ENCODE results near the gene PMP22. TPM values are rescaled to one million over a fixed set of nuclear protein-coding genes. Genes with fewer than 3 reads are reported as not detected.
"Not testable (repeated sequence)": the region's sequence is repeated elsewhere in the genome, so short reads cannot be mapped to it uniquely, and the experiment has no call there.

The PMP22 gene
- total RNA-seq, 2 experiments from 2014 or later: not detected

DNA sequence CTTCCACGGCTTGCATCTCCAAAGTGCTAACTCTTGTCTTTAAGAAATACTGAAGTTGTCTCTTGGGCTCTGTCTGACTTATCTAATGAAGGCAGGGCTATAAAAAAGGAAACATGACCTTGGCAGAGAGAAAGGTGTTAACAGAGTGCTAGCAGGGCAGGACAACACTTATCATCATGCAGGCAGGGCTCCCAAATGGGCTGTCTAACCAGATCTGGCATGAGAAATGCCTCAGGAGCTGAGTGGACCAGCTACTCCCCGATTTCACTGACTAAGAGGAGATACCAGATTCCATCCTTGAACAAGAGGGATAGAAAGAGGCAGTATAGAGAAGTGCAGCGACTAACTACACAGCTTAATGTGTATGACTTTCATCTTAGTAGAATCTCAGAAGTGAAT lies 32.6 kb downstream of the PMP22 start:
- ChIA-PET CTCF (no interaction called here), POLR2A (no interaction called here)

DNA sequence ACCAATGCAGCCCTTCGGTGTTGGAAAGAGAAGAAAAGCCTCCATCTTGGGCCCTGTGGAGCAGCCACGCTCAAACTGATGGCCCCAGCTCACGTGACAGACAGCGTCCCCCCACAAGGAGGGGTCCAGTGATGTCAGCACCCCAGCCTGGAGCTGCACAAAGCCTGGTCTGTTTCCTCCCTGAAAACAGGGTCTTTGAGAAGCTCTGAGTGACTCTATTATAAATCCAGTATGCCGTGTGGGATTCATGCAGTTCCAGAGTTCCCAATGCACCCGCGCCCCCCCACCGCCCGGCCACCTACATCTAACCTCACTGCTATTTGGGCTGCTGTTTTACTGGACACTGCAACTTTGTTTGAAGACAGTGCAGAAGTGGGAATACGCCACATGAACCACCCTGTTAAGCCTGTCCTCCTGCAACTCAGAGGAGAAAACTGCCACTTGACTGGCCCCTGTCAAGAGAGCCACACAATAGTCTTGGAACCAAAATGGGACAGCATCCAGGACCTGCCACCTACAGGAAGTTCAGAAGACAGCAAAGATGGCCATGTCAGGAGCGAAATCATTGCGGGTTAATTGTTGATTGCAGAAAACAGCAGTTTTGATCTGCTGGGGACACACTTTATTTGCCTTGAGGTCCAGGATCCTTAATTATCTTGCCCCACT lies 33.1 kb downstream of the PMP22 start:
- no peaks in the 10 kb centered on the region for H3K4me1 Mint-ChIP-seq (ENCODE audit: low read depth)
- H3K4me3 Mint-ChIP-seq: no peak overlapping the region
- CTCF ChIA-PET: no interaction called here
- no peaks in the 10 kb centered on the region for H3K36me3 Mint-ChIP-seq (ENCODE audit: low read depth)
- TF ChIP-seq, protein P1, sequence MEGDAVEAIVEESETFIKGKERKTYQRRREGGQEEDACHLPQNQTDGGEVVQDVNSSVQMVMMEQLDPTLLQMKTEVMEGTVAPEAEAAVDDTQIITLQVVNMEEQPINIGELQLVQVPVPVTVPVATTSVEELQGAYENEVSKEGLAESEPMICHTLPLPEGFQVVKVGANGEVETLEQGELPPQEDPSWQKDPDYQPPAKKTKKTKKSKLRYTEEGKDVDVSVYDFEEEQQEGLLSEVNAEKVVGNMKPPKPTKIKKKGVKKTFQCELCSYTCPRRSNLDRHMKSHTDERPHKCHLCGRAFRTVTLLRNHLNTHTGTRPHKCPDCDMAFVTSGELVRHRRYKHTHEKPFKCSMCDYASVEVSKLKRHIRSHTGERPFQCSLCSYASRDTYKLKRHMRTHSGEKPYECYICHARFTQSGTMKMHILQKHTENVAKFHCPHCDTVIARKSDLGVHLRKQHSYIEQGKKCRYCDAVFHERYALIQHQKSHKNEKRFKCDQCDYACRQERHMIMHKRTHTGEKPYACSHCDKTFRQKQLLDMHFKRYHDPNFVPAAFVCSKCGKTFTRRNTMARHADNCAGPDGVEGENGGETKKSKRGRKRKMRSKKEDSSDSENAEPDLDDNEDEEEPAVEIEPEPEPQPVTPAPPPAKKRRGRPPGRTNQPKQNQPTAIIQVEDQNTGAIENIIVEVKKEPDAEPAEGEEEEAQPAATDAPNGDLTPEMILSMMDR (IDR thresholded peaks at IDR 0.05): no peak
- H3K4me3 ChIP-seq (ENCODE audit: low read length): no peak overlapping the region
- peaks cover 19% of the 10 kb centered on the region for H3K27me3 Mint-ChIP-seq
- ATAC-seq (ENCODE audit: poor library complexity) (no peak), DNase-seq (no peak)
- H3K27ac ChIP-seq (ENCODE audit: low read depth in 1 of 2, low read length in 2 of 2): no peak overlapping the region
- POLR2A ChIA-PET: no interaction called here
- intact Hi-C loops (cut with DNase I, micrococcal nuclease): no loop called here
- H3K27ac Mint-ChIP-seq: no peak overlapping the region
- peaks cover 0 to 4% of the 10 kb centered on the region in 2 experiments for H3K27me3 ChIP-seq (ENCODE audit: control insufficient read depth in 1 of 2, insufficient read depth in 2 of 2, low read length in 2 of 2)
- H3K9me3 ChIP-seq (ENCODE audit: control insufficient read depth in 1 of 2, insufficient read depth in 1 of 2, low read length in 2 of 2): no peaks in the 10 kb centered on the region
- H3K4me1 ChIP-seq (ENCODE audit: insufficient read depth, low read length): peaks cover 6% of the 10 kb centered on the region
- no peaks in the 10 kb centered on the region for H3K36me3 ChIP-seq (ENCODE audit: insufficient read depth, low read length)
- no peaks in the 10 kb centered on the region for H3K9me3 Mint-ChIP-seq

More for the DNA sequence above, 32.6 kb downstream of the PMP22 start:
- Mint-ChIP-seq H3K9me3 (no peaks in the 10 kb centered on the region), H3K36me3 (ENCODE audit: low read depth) (no peaks in the 10 kb centered on the region), H3K4me3 (no peak overlapping the region), H3K27me3 (peaks cover 21% of the 10 kb centered on the region), H3K27ac (no peak overlapping the region), H3K4me1 (ENCODE audit: low read depth) (no peaks in the 10 kb centered on the region)
- Histone ChIP-seq H3K27ac (ENCODE audit: low read depth in 1 of 2, low read length in 2 of 2) (no peak overlapping the region), H3K36me3 (ENCODE audit: insufficient read depth, low read length) (no peaks in the 10 kb centered on the region), H3K27me3 (ENCODE audit: control insufficient read depth in 1 of 2, insufficient read depth in 2 of 2, low read length in 2 of 2) (peaks cover 0 to 4% of the 10 kb centered on the region in 2 experiments), H3K9me3 (ENCODE audit: control insufficient read depth in 1 of 2, insufficient read depth in 1 of 2, low read length in 2 of 2) (no peaks in the 10 kb centered on the region), H3K4me1 (ENCODE audit: insufficient read depth, low read length) (peaks cover 6% of the 10 kb centered on the region), H3K4me3 (ENCODE audit: low read length) (no peak overlapping the region)
- ATAC-seq (ENCODE audit: poor library complexity) (no peak), DNase-seq (no peak)
- TF ChIP-seq, protein P1 (IDR thresholded peaks at IDR 0.05): no peak
- intact Hi-C loops (cut with DNase I, micrococcal nuclease): no loop called here

DNA sequence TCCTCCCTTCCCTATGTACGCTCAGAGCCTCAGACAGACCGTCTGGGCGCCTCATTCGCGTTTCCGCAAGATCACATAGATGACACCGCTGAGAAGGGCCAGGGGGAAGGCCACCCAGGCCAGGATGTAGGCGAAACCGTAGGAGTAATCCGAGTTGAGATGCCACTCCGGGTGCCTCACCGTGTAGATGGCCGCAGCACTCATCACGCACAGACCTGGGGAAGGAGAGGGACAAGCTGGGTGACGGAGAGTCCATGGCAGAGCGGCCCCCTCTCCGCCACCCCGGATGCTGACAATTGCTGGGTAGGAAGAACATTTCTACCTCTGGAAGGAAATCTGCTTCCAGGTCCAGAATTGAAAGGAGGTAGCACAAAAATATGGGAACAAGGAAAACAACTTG lies 34.3 kb downstream of the PMP22 start:
- Mint-ChIP-seq H3K4me1 (ENCODE audit: low read depth) (no peaks in the 10 kb centered on the region), H3K9me3 (no peaks in the 10 kb centered on the region), H3K27me3 (peaks cover 12% of the 10 kb centered on the region), H3K36me3 (ENCODE audit: low read depth) (no peaks in the 10 kb centered on the region), H3K4me3 (no peak overlapping the region), H3K27ac (no peak overlapping the region)
- POLR2A ChIA-PET: no interaction called here
- Histone ChIP-seq H3K36me3 (ENCODE audit: insufficient read depth, low read length) (no peaks in the 10 kb centered on the region), H3K27ac (ENCODE audit: low read depth in 1 of 2, low read length in 2 of 2) (no peak overlapping the region), H3K9me3 (ENCODE audit: control insufficient read depth in 1 of 2, insufficient read depth in 1 of 2, low read length in 2 of 2) (no peaks in the 10 kb centered on the region), H3K27me3 (ENCODE audit: control insufficient read depth in 1 of 2, insufficient read depth in 2 of 2, low read length in 2 of 2) (no peaks in the 10 kb centered on the region), H3K4me1 (ENCODE audit: insufficient read depth, low read length) (peaks cover under 1% of the 10 kb centered on the region), H3K4me3 (ENCODE audit: low read length) (no peak overlapping the region)
- DNase-seq (no peak), ATAC-seq (ENCODE audit: poor library complexity) (no peak)
- intact Hi-C loops (cut with DNase I, micrococcal nuclease): no loop called here
- CTCF ChIA-PET: no interaction called here
- TF ChIP-seq, protein P1 (IDR thresholded peaks at IDR 0.05): no peak

DNA sequence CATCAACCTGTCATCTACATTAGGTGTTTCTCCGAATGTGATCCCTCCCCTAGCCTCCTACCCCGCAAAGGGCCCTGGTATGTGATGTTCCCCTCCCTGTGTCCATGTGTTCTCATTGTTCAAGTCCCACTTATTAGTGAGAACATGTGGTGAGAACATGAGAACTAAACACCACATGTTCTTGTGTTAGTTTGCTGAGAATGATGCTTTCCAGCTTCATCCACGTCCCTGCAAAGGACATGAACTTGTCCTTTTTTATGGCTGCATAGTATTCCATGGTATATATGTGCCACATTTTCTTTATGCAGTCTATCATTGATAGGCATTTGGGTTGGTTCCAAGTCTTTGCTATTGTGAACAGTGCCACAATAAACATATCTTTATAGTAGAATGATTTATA lies 43.3 kb downstream of the PMP22 start:
- intact Hi-C loops (cut with DNase I, micrococcal nuclease); H3K4me3 Mint-ChIP-seq; H3K9me3 Mint-ChIP-seq; H3K27ac Mint-ChIP-seq; H3K4me3 ChIP-seq (ENCODE audit: low read length); H3K4me1 Mint-ChIP-seq (ENCODE audit: low read depth); H3K4me1 ChIP-seq (ENCODE audit: insufficient read depth, low read length); H3K27ac ChIP-seq (ENCODE audit: low read depth in 1 of 2, low read length in 2 of 2); H3K27me3 ChIP-seq (ENCODE audit: control insufficient read depth in 1 of 2, insufficient read depth in 2 of 2, low read length in 2 of 2); H3K36me3 Mint-ChIP-seq (ENCODE audit: low read depth); H3K36me3 ChIP-seq (ENCODE audit: insufficient read depth, low read length); DNase-seq; POLR2A ChIA-PET; H3K9me3 ChIP-seq (ENCODE audit: control insufficient read depth in 1 of 2, insufficient read depth in 1 of 2, low read length in 2 of 2); ATAC-seq (ENCODE audit: poor library complexity); CTCF ChIA-PET: not testable (repeated sequence)
- H3K27me3 Mint-ChIP-seq: peaks cover 20% of the 10 kb centered on the region

Measured in CD4-positive, alpha-beta T cell (primary cell).